ENCODE results near the gene RRBP1.

Gene RRBP1

DNA sequence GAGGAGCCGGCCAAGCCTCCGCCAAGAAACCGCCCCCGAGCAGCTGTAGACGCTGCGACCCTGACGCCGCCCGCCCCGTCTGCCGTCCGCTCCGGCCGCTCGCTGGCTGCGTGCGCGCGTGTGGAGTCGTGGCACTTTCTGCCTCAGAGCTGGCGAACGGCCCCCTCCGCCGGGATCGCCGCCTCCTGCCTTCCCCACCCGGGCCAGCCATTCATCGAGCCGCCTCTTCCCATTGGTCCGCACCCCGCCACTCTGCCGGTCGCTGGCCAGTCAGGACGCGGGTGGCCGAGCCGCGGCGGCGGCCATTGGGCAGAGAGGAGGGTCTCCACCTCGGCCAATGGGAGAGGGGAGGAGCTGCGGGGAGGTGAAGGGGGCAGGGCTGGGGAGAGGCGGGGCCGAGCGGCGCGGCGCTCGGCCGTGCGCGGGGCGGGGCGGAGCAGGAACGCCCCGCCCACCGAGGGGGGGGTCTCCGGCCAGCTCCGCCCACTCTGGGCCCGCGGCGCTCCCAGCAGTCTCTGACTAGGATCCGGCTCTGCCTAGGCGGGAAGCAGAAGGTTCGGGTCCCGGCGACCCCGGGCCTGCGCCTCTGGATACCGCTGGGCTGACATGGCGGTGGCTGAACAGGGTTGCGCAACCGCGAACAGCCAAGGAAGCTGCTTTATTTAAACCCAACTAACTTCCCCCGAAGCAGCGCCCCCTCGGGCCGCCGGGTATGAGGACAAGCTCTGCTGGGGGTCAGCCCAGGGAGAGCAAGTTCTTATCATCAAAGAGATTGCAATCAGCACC, at the start of gene RRBP1:
TSS of gene RRBP1 (minus strand) at position 140 of the 786 bp plus-strand sequence. CDS start 21,735 bp downstream, outside the sequence.
- peak; percentile 95 for DNase-seq

GRCh38 chr20:17731233-17731632, 49.2 kb upstream of the RRBP1 start:
- DNase-seq, result no peak

DNA sequence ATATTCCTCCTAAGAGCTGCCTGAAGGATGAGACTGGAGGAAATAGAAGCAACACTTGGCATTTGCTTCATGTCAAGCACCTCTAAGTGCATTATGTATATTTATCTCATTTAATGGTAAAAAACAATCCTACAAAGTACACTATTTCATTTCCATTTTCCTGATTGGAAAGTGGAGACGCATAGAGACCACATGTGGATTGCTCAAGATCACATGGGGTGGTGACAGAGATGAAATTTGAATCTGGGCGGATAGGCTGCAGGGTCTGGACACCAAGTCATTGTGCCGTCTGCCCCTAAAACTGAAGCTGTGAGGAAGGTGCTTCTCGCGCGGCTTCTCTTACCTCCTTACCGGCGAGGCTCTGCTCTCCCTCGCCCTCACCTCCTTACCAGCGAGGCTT, 48.0 kb upstream of the RRBP1 start:
- DNase-seq, result no peak

DNA sequence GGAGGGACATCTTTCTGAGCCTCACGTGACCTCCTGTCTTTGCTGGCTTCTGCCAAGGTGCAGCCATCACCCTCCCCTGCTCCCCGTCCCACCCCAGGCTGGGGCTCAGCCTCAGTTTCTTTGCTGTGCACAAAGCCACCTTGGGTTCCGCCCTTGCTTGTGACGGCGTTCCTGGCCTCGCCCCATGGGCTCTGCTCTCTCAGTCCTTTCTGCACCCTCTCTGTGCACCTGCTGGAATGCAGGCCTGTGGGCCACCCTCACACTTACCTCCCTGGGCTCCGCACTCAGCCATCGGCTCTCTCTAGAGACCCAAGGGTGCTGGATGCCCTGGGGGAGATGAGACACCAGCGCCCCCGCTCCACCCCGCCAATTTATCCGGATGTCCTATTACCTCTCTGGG, 46.0 kb upstream of the RRBP1 start:
- DNase-seq, result no peak

DNA sequence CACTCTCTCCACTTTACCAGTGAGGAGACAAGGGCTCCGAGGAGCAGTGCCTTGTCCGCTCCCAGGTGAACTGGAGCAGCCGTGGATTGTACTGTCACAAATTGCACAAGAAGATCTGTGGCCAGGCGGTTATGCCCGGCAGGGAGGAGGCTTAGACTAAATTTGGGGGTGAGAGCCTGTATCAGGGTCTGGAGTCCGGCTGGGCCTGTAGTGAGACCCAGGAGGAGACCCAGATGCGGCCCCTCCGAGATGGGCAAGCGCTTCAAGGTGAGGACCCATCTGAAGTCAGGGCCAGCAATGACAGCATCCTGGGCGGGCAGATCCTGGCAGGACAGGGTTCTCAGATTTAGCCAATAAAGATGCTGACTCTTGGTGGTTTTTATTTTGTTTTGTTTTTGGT, 45.3 kb upstream of the RRBP1 start:
- no peak for DNase-seq

- no peak for DNase-seq
Observed at GRCh38 chr20:17726902-17727301, 44.9 kb upstream of the RRBP1 start.

GRCh38 chr20:17725094-17725835, 43.2 kb upstream of the RRBP1 start:
- peak; percentile 6 for DNase-seq

- no peak for DNase-seq
Observed at GRCh38 chr20:17723301-17723691, 41.3 kb upstream of the RRBP1 start.

DNA sequence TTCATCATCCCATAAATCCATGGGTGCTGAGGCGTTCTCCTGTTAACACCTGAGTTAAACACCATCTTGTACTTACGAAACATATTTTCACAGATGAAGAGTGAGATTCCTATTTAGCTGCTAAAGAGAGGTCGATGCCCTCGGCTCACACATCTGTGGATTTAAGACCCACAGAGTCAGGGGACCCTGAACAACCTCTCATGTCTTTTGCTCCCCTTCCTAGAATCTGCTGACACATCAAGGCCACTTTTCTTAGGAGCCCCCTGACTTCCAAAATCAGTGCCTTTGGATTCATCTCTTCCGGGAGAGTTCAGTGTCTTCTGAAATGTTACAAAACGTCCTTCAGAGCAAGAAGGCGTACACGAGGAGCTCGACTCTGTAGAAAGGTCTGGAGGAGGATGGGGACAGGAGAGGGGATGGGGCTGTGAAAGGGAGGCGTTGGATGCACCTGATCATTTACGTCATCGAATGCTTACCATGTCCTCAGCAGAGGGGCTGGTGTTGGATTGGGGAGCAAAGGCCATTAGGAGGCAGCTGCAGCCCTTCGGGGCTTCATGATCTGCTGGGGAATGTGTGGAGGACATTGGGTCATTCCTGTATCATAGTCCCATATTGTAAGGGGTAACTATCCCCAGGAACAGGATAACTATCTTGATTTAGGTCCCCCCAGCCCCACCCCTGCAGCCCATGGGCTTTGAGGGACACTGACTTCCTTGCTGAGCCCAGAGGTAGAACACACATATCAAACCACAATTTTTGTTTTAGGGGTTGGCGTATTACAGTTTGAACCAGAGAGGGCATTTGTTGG, 40.7 kb upstream of the RRBP1 start:
- no peak for DNase-seq

GRCh38 chr20:17721802-17722486, 39.9 kb upstream of the RRBP1 start:
- DNase-seq, result no peak

DNA sequence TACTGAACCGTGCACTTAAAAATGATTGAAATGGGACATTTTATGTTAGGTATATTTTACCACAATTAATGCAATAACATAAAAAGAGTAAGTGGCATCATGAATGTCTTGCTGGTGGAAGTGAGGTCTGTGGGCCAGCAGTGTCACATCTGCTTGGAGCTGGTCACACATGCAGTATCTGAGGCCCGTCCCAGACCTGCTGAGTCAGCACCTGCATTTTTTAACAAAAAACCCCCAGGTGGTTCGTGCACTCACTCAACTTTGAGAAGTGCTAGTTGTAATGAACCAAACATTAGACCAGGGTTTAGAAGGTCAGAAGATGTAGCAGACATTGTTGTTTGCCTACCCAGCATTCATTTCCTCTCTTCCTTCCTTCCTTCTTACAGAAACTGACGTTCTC, 38.7 kb upstream of the RRBP1 start:
- no peak for DNase-seq

DNA sequence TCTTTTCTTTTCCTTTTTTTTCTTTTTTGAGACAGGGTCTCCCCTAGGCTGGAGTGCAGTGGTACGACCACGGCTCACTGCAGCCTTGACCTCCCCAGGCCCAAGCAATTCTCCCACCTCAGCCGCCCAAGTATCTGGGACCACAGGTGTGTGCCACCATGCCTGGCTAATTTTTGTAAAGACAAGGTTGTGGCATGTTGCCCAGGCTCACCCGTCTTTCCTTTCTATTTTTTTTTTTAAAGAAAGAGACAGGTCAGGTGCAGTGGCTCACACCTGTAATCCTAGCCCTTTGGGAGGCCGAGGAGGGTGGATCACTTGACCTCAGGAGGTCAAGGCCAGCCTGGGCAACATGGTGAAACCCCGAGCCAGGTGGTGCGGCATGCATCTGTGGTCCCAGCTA, 34.3 kb upstream of the RRBP1 start:
- DNase-seq, result no peak

DNA sequence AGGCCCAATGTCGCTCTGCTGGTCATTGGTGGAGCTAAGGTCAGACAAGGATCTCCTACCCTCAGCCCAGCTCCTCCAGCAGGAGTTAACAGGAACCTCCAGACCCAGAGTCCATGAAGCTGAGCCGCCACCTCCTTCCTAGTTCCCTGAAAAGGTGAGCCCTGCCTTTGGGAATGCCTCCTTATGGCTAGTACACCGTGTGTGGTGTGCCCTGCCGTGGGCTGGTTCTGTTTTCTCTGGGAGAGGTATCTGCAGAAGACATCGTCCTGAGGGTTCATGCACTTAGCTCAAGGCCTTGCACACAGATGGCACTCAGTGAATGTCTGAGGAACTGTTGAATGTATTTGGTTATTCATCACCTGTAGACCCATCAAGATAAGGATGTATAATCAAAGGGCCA, 33.0 kb upstream of the RRBP1 start:
- no peak for DNase-seq

GRCh38 chr20:17714597-17714996, 32.6 kb upstream of the RRBP1 start:
- DNase-seq, result no peak

- DNase-seq, result no peak
Observed at GRCh38 chr20:17712708-17713107, 30.7 kb upstream of the RRBP1 start.

GRCh38 chr20:17712201-17712600, 30.2 kb upstream of the RRBP1 start:
- no peak for DNase-seq

GRCh38 chr20:17711267-17711627, 29.2 kb upstream of the RRBP1 start:
- DNase-seq, result no peak

GRCh38 chr20:17710379-17711266, 28.6 kb upstream of the RRBP1 start:
- no peak for DNase-seq

GRCh38 chr20:17709361-17710293, 27.6 kb upstream of the RRBP1 start:
- DNase-seq, result no peak

GRCh38 chr20:17708675-17709360, 26.8 kb upstream of the RRBP1 start:
- DNase-seq, result no peak

Data from NCI-H2227 treated with DMSO at 0.1 percent for 48 hours (cell line).